Urinary bladder (tissue), 4 donors: ENCODE measurements around the gene SLC47A2. TPM values are rescaled to one million over a fixed set of nuclear protein-coding genes. Genes with fewer than 3 reads are reported as not detected.

Experiments
- DNase-seq: peaks from one replicate; pipeline ENCODE4 v3.0.0-alpha.2; 2015; ENCODE audit errors: extremely low spot score
- H3K27ac ChIP-seq: one replicate; pipeline ENCODE4 v1.5.1; 2013; ENCODE audit warnings: low read depth, mild to moderate bottlenecking, moderate library complexity
- H3K36me3 ChIP-seq: one replicate; pipeline ENCODE4 v1.6.1; 2013; ENCODE audit warnings: mild to moderate bottlenecking, moderate library complexity; ENCODE audit not compliant: insufficient read depth
- H3K4me1 ChIP-seq: one replicate; pipeline ENCODE4 v1.6.1; 2013; ENCODE audit warnings: mild to moderate bottlenecking, moderate library complexity; ENCODE audit not compliant: insufficient read depth
- H3K4me3 ChIP-seq: one replicate; pipeline ENCODE4 v1.5.1; 2013; ENCODE audit warnings: low read depth, low read length
- WGBS: extraction: QIAGEN DNeasy Blood & Tissue Kit; methylation state at CpG from one replicate; pipeline ENCODE4 v1.1.7; 2013; 5-methylcytosine and 5-hydroxymethylcytosine counted together
- polyA plus RNA-seq: library from polyadenylated mRNA; stranded (reverse); fragments of 200-250 nt; gene quantifications from one replicate; pipeline ENCODE4 v1.2.3, GENCODE V29; 2013
- total RNA-seq: library from RNA; depleted of rRNA; stranded (reverse); fragments of >200 nt; gene quantifications from one replicate; pipeline ENCODE4 v1.2.3, GENCODE V29; 2014
- donor health status: healthy with polysubstance abuse.
- donor health status: healthy.

Gene SLC47A2
- total and polyA plus RNA-seq, 2 donors = 0.21 TPM; not detected in 1

- H3K36me3 ChIP-seq = no peaks in the 10 kb centered on the region
- no peaks in the 10 kb centered on the region for H3K4me1 ChIP-seq
- no peak overlapping the region for H3K27ac ChIP-seq
- 88% methylated on average over 14 of the region's 14 CpGs for WGBS
- H3K4me3 ChIP-seq = no peak overlapping the region
- DNase-seq = no peak
Observed at GRCh38 chr17:19741832-19742457, 25.6 kb upstream of the SLC47A2 start.

- H3K4me1 ChIP-seq = no peaks in the 10 kb centered on the region
Observed at GRCh38 chr17:19740933-19741332, 24.5 kb upstream of the SLC47A2 start.

DNA sequence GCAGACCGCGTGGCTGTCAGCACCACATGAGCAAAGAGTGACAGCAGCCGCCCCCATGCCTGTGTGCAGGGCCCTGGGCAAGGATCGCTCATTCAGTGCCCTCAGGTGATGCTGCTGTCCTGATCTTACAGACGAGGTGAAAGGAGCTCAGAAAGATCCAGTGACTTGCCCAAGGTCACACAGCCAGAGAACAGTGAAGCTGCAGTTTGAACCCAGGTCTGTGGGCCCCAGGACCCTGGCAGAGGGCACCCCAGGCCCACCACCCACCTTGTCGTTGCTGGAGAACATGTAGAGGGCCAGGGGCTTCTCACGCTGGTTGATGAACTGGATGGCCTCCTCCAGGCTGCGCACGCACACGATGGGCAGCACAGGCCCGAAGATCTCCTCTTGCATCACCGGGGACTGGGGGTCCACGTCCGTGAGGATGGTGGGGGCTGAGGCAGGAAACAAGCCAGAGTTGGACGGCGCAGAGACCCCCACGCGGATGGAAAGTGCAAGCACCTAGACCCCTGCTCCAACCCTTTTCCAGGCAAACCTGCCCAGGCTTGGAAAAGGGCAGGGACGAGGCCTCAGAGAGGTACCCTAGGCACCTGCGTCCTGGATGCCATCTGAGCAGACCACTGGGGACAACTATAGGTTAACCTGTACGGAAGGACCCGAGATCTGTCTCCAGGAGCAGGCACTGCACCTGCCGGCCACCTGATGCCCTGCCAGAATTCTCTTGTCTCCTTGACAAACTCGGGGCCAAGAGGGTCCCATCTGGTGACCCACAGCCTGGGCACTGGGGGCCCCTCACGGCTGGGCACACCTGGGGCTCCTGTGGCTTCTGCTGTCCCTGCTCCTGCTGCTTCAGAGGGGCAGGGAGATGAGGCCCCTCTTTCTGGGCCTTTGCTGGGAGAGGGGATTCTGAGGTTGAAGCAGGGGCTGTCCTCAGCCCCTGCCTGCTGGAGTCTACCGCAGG lies 23.1 kb upstream of the SLC47A2 start:
- H3K4me1 ChIP-seq = no peaks in the 10 kb centered on the region
- WGBS = 92% methylated on average over 26 of the region's 26 CpGs
- no peaks in the 10 kb centered on the region for H3K36me3 ChIP-seq

More at GRCh38 chr17:19740933-19741332, 24.5 kb upstream of the SLC47A2 start:
- no peaks in the 10 kb centered on the region for H3K36me3 ChIP-seq
- WGBS = 87% methylated on average over 7 of the region's 7 CpGs
- H3K27ac ChIP-seq = no peak overlapping the region
- no peak overlapping the region for H3K4me3 ChIP-seq
- DNase-seq = no peak

DNA sequence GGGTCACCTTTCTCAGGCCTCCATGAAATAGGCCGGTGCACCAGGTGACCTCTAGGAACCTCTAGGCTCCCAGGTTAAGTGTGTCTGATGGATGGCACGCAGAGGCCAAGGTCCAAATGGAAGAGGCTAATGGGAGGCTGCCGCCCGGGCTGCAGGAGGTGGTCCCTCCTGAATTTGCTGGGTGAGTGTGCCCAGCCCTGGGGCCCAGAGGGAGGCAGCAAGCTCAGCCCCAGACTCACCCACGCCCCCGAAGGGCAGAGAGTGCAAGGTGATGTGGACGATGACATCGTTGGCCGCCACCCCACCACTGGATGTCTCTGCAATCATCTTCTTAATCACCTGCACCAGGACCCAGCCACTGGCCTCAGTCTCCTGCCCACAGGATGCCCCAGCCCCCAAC lies 22.4 kb upstream of the SLC47A2 start:
- Histone ChIP-seq H3K4me1 (no peaks in the 10 kb centered on the region), H3K36me3 (no peaks in the 10 kb centered on the region), H3K27ac (no peak overlapping the region), H3K4me3 (no peak overlapping the region)
- 94% methylated on average over 9 of the region's 9 CpGs for WGBS
- no peak for DNase-seq

More for the DNA sequence above, 23.1 kb upstream of the SLC47A2 start:
- Histone ChIP-seq H3K4me3 (no peak overlapping the region), H3K27ac (no peak overlapping the region)
- no peak for DNase-seq

GRCh38 chr17:19738073-19738449 lies 21.7 kb upstream of the SLC47A2 start:
- WGBS = 98% methylated on average over 14 of the region's 14 CpGs
- no peaks in the 10 kb centered on the region for H3K36me3 ChIP-seq
- no peak for DNase-seq
- no peak overlapping the region for H3K4me3 ChIP-seq
- H3K4me1 ChIP-seq = no peaks in the 10 kb centered on the region
- H3K27ac ChIP-seq = no peak overlapping the region

DNA sequence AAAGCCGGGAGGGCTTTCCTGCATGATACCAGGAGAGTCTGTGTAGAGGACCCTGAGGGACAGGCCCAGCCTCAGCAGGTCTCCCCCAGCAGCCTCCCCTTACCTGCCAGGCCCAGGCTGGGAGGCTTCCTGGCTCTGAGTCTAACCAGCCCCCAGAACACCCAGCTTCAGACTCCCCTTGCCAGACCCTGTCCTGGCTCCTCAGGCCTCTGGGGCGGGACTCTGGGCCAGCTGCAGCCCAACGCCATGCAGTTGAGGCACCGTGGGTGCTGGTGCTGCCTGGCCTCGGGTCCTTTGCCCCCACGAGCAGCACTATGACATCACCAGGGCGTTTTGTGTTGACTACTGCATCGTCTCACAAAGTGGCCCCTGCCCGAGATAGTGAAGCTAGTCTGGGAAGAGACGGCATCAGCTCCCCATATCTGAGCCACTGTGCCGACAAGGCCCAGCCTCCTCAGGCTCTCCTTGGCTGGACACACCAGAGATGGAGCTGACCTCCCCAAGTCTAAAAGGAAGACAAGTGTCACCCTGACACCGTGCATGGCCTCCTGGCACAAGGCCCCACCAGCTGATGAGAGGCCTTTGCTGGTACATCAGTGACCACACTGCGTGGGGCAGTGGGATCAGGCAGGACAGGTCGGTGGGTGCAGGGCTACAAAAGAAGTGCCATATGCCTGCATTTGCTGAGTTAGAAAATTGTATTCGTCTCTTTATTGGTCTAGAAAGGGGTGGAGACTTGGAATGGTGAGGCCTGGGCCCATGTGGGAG lies 21.1 kb upstream of the SLC47A2 start:
- WGBS = 84% methylated on average over 15 of the region's 15 CpGs
- H3K36me3 ChIP-seq = no peaks in the 10 kb centered on the region
- DNase-seq = no peak
- H3K4me1 ChIP-seq = no peaks in the 10 kb centered on the region
- no peak overlapping the region for H3K27ac ChIP-seq
- H3K4me3 ChIP-seq = no peak overlapping the region

GRCh38 chr17:19736071-19736470 lies 19.7 kb upstream of the SLC47A2 start:
- Histone ChIP-seq H3K27ac (no peak overlapping the region), H3K4me1 (no peaks in the 10 kb centered on the region), H3K36me3 (no peaks in the 10 kb centered on the region), H3K4me3 (no peak overlapping the region)
- no peak for DNase-seq
- WGBS = 67% methylated on average over 11 of the region's 11 CpGs

- H3K36me3 ChIP-seq = no peaks in the 10 kb centered on the region
- no peak overlapping the region for H3K4me3 ChIP-seq
- DNase-seq = no peak
- H3K4me1 ChIP-seq = no peaks in the 10 kb centered on the region
- no peak overlapping the region for H3K27ac ChIP-seq
- WGBS = 78% methylated on average over 11 of the region's 11 CpGs
Observed at GRCh38 chr17:19733953-19734526, 17.7 kb upstream of the SLC47A2 start.

DNA sequence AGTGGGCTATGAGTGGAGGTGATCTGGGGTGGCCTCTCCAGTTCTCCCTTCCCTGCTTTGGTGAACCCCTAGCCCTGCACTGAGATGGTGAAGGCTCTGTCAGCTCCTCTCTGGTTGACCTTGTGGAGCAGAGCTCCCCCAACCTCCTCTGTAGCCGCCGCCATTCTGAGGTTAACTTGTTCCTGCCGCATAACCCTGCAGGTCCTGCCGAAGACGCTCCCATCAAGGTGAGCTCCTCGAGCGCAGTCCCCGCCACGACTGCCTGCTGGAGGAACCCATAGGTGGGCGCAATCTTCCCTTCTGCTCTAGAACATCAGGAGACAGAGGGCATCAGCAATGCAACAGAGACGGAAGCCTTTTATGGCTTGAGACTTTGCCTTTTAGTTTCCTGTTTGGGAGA lies 15.2 kb upstream of the SLC47A2 start:
- Histone ChIP-seq H3K36me3 (no peaks in the 10 kb centered on the region), H3K4me3 (no peak overlapping the region), H3K27ac (no peak overlapping the region), H3K4me1 (no peaks in the 10 kb centered on the region)
- 94% methylated on average over 11 of the region's 11 CpGs for WGBS
- DNase-seq = no peak

DNA sequence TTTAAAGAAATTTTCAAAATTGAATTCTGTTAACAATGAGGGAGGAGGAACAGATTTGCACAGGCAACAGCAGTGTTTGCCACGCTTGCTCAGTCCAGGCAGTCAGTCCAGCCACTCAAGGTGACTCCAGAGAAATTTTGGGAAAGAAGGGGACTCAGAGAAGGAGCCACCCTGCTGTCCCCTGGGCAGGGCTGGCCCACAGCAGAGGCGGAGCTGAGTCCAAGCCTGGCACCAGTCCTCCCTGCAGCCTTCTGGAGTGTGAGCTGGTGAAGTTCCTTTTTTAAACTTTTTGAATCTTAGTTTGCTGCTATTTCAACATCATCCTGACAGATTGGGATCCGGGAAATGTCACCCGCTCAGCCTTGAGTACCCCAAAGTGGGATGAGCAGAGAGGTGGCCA lies 14.5 kb upstream of the SLC47A2 start:
- H3K27ac ChIP-seq = no peak overlapping the region
- H3K4me1 ChIP-seq = no peaks in the 10 kb centered on the region
- H3K36me3 ChIP-seq = no peaks in the 10 kb centered on the region
- no peak for DNase-seq
- 85% methylated on average over 4 of the region's 4 CpGs for WGBS
- H3K4me3 ChIP-seq = no peak overlapping the region

GRCh38 chr17:19729900-19730299 lies 13.5 kb upstream of the SLC47A2 start:
- WGBS = 96% methylated on average over 6 of the region's 6 CpGs
- Histone ChIP-seq H3K4me3 (no peak overlapping the region), H3K36me3 (no peaks in the 10 kb centered on the region), H3K4me1 (no peaks in the 10 kb centered on the region), H3K27ac (no peak overlapping the region)
- DNase-seq = no peak

GRCh38 chr17:19728084-19728495 lies 11.7 kb upstream of the SLC47A2 start:
- peak overlapping the region; percentile 97 for H3K27ac ChIP-seq
- H3K4me3 ChIP-seq = no peak overlapping the region
- 6% methylated on average over 7 of the region's 7 CpGs for WGBS
- no peaks in the 10 kb centered on the region for H3K36me3 ChIP-seq
- DNase-seq = no peak
- no peaks in the 10 kb centered on the region for H3K4me1 ChIP-seq

DNA sequence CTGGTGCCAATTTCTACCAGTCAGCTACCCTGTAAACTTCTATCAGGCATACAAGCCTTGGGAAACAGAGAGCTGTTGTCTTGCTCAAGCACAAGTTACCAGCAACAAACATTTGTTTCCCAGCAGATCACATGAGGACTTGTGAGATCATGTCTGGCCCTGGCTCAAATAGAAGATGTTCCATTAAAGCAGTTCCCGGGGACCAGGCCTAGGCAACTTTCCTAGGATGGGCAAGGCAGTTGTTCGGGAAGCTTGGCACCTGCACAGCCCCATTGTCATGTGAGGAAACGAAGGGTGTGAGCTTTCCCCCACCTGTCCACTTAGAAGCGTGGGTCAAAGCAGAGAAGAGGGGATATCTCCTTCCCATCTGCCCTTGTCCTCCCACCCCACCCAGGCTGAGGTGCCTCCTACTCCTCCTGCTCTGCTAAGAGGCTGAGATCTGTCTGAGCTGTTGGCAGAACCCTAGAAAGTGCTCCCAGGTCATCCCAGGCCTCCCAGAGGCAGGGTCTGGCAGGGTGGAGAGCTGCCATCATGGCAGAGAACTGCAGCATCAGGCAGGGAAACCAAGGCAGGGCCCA lies 11.2 kb upstream of the SLC47A2 start:
- peak; percentile 25 for DNase-seq
- Histone ChIP-seq H3K36me3 (no peaks in the 10 kb centered on the region), H3K4me3 (no peak overlapping the region), H3K4me1 (no peaks in the 10 kb centered on the region), H3K27ac (peak overlapping the region; percentile 97)
- WGBS = 38% methylated on average over 4 of the region's 4 CpGs
